Measurements from ENCODE around the gene CA10. TPM values are rescaled to one million over a fixed set of nuclear protein-coding genes. Genes with fewer than 3 reads are reported as not detected.

CA10 gene
- total and polyA plus RNA-seq, 2 of the 4 experiments (the other 2 are of a cell fraction) = not detected

GRCh38 chr17:51718983-51719382 lies 439.5 kb downstream of the CA10 start:
- H3K36me3 ChIP-seq (ENCODE audit: control insufficient read depth, insufficient read depth, low read length) = no peaks in the 10 kb centered on the region
- no peak overlapping the region for H3K18ac ChIP-seq (ENCODE audit: low read depth, low read length)
- H4K5ac ChIP-seq (ENCODE audit: low read depth, low read length) = no peak overlapping the region
- H3K14ac ChIP-seq (replicated peaks; ENCODE audit: low read depth, low read length) = no peak overlapping the region
- no TSS peak for BruUV-seq (replicated peaks)
- ChIA-PET POLR2A (ENCODE audit: unreplicated experiment) (no interaction called here), CTCF (no interaction called here)
- intact Hi-C loops (cut with micrococcal nuclease) = no loop called here
- H3K56ac ChIP-seq (ENCODE audit: extremely low read depth, insufficient read depth, low read length) = no peak overlapping the region
- H2BK5ac ChIP-seq (ENCODE audit: low read depth, low read length, poor library complexity, severe bottlenecking) = no peak overlapping the region
- in situ Hi-C loops (cut with MboI; ENCODE audit: low sequenced_read_pairs) = no loop called here
- no peaks in the 10 kb centered on the region for H3K4me1 ChIP-seq (ENCODE audit: control insufficient read depth, insufficient read depth, low read length)
- no peak overlapping the region for H2BK20ac ChIP-seq (ENCODE audit: low read depth, low read length)
- no peak overlapping the region for H3K23ac ChIP-seq (ENCODE audit: low read depth, low read length)
- ATAC-seq (ENCODE audit: low read depth) (no peak), DNase-seq (no peak)
- H3K27ac ChIP-seq (ENCODE audit: insufficient read depth, low read length) = no peak overlapping the region
- dilution Hi-C loops (cut with HindIII; ENCODE audit: low sequenced_read_pairs, unreplicated experiment) = no loop called here
- TF ChIP-seq SMC3 (IDR thresholded peaks at IDR 0.05; ENCODE audit: low read depth, low read length) (no peak), CHD1 (IDR thresholded peaks at IDR 0.05; ENCODE audit: low read depth, low read length) (no peak), NFE2L2 (IDR thresholded peaks at IDR 0.05; ENCODE audit: low read depth, low read length) (no peak), RCOR1 (IDR thresholded peaks at IDR 0.05; ENCODE audit: insufficient replicate concordance, low read length) (no peak), MAFK (IDR thresholded peaks at IDR 0.05; ENCODE audit: low read depth, low read length) (no peak), RFX5 (IDR thresholded peaks at IDR 0.05; ENCODE audit: low read depth, low read length) (no peak), MAZ (IDR thresholded peaks at IDR 0.05; ENCODE audit: borderline replicate concordance, low read depth, low read length) (no peak), CEBPB (IDR thresholded peaks at IDR 0.05; ENCODE audit: low read depth, low read length) (no peak), FOS (IDR thresholded peaks at IDR 0.05; ENCODE audit: low read depth, low read length) (no peak), RAD21 (IDR thresholded peaks at IDR 0.05; ENCODE audit: low read length) (no peak), CTCF (conservative IDR thresholded peaks at IDR 0.05; ENCODE audit: low read depth, low read length) (no peak), BHLHE40 (IDR thresholded peaks at IDR 0.05; ENCODE audit: low read depth, low read length) (no peak), USF2 (IDR thresholded peaks at IDR 0.05; ENCODE audit: low read depth, low read length) (no peak), POLR2A (IDR thresholded peaks at IDR 0.05; ENCODE audit: low read depth, low read length) (no peak), MXI1 (IDR thresholded peaks at IDR 0.05; ENCODE audit: borderline replicate concordance, low read depth, low read length) (no peak)
- TF ChIP-seq, protein P1, sequence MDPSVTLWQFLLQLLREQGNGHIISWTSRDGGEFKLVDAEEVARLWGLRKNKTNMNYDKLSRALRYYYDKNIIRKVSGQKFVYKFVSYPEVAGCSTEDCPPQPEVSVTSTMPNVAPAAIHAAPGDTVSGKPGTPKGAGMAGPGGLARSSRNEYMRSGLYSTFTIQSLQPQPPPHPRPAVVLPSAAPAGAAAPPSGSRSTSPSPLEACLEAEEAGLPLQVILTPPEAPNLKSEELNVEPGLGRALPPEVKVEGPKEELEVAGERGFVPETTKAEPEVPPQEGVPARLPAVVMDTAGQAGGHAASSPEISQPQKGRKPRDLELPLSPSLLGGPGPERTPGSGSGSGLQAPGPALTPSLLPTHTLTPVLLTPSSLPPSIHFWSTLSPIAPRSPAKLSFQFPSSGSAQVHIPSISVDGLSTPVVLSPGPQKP (IDR thresholded peaks at IDR 0.05; ENCODE audit: borderline replicate concordance, low read depth, low read length) = no peak
- H4K91ac ChIP-seq (ENCODE audit: insufficient read depth, low read depth, low read length) = no peak overlapping the region
- H3K79me1 ChIP-seq (ENCODE audit: low read depth in 1 of 2, low read length in 2 of 2) = no peaks in the 10 kb centered on the region
- H3K9me1 ChIP-seq (ENCODE audit: insufficient read depth, low read length) = no peaks in the 10 kb centered on the region
- no peak overlapping the region for H2BK15ac ChIP-seq (ENCODE audit: low read depth, low read length)
- H3K9me3 ChIP-seq (ENCODE audit: control insufficient read depth, insufficient read depth, low read length) = peaks cover 4% of the 10 kb centered on the region
- H3K4me2 ChIP-seq (ENCODE audit: low read depth, low read length) = no peak overlapping the region
- no peak overlapping the region for H4K8ac ChIP-seq (ENCODE audit: low read depth in 2 of 2, low read length in 2 of 2)
- no peak overlapping the region for H2AK9ac ChIP-seq (replicated peaks; ENCODE audit: low read depth, low read length, poor library complexity)
- no CpG with 5 or more reads among the region's 3 CpGs for WGBS, 2 experiments (ENCODE audit: extremely low coverage in 2 of 2, insufficient read length in 1 of 2)
- no peak overlapping the region for H3K4ac ChIP-seq (ENCODE audit: low read depth, low read length)
- no peak overlapping the region for H3K4me3 ChIP-seq (ENCODE audit: insufficient read depth, low read depth, low read length)
- no peaks in the 10 kb centered on the region for H4K20me1 ChIP-seq (ENCODE audit: insufficient read depth, low read length)
- no peak overlapping the region for H2BK120ac ChIP-seq (ENCODE audit: low read depth, low read length)
- H2AFZ ChIP-seq (replicated peaks; ENCODE audit: low read length, poor library complexity) = no peak overlapping the region
- H3K9ac ChIP-seq (ENCODE audit: low read depth, low read length) = no peak overlapping the region
- no peak overlapping the region for H2AK5ac ChIP-seq (ENCODE audit: low read depth, low read length)
- H3K27me3 ChIP-seq (ENCODE audit: control insufficient read depth, insufficient read depth, low read length) = no peaks in the 10 kb centered on the region
